Measurements from ENCODE around the gene SHMT1.
A peak's percentile ranks its signal among the peaks of the same experiment; 100 is the strongest.

Gene SHMT1

DNA sequence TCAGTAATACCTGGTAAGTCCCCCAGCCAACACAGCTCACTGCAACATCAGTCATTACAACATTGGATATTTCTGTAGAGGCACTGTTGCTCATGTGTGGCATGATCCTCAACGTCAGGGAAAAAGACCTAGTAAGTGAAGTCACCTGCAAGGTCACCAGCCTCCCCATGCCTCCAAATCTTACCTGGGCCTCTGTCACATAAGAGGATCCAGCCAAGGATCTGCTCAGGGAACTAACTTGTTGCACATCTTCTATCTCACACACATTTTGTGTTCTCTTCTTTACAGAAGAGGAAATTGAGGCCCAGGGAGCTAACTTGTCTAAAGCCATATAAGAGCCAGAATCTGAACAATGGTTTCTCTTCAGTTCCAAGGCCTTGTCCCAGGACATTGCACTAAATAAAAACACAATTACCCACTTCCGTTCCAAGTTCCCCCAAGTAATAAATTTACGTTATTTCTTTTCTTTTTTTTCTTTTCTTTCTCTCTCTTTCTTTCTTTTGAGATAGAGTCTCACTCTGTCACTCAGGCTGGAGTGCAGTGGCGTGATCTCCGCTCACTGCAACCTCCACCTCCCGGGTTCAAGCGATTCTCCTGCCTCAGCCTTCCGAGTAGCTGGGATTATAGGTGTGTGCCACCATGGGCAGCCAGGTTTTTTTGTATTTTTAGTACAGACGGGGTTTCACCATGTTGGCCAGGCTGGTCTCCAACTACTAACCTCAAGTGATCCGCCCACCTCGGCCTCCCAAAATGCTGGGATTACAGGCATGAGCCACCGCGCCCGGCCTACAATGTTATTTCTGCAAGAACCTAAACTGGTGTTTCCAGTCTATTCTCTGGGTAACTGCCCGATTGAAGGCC lies 1.3 kb downstream of the SHMT1 start:
- Histone ChIP-seq H3K4me1 (ENCODE audit: control insufficient read depth in 1 of 2, insufficient read depth in 1 of 2, low read depth in 1 of 2, low read length in 1 of 2) (peaks cover 11 to 18% of the 10 kb centered on the region in 2 experiments), H3K9me3 (no peaks in the 10 kb centered on the region), H3K36me3 (no peaks in the 10 kb centered on the region), H3K27me3 (no peaks in the 10 kb centered on the region), H3K27ac (no peak overlapping the region), H3K4me3 (ENCODE audit: low read depth in 1 of 2, low read length in 1 of 2) (peak overlapping the region in 1 of 2 experiments; percentile 80)
- TF ChIP-seq, protein P1, sequence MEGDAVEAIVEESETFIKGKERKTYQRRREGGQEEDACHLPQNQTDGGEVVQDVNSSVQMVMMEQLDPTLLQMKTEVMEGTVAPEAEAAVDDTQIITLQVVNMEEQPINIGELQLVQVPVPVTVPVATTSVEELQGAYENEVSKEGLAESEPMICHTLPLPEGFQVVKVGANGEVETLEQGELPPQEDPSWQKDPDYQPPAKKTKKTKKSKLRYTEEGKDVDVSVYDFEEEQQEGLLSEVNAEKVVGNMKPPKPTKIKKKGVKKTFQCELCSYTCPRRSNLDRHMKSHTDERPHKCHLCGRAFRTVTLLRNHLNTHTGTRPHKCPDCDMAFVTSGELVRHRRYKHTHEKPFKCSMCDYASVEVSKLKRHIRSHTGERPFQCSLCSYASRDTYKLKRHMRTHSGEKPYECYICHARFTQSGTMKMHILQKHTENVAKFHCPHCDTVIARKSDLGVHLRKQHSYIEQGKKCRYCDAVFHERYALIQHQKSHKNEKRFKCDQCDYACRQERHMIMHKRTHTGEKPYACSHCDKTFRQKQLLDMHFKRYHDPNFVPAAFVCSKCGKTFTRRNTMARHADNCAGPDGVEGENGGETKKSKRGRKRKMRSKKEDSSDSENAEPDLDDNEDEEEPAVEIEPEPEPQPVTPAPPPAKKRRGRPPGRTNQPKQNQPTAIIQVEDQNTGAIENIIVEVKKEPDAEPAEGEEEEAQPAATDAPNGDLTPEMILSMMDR (IDR thresholded peaks at IDR 0.05): no peak

DNA sequence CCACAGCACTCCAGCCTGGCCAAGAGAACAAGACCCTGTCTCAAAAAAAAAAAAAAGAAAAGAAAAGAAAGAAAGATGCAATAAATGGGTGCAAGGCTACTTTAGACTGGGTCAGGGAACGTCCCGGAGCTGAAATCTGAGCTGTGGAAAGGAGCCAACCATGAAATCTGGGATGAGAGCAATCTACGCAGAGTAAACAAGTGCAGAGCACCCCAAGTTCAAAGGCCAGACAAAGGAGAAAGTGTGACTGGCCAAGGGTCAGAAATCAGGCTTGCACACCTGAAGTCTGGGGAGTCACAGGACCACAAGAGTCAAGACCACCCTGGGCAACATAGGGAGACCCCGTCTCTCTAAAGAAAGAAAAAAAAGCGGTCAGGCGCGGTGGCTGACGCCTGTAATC lies 2.8 kb downstream of the SHMT1 start:
- no peaks in the 10 kb centered on the region for H3K36me3 ChIP-seq
- TF ChIP-seq, protein P1 (IDR thresholded peaks at IDR 0.05): no peak
- H3K9me3 ChIP-seq: no peaks in the 10 kb centered on the region
- H3K4me3 ChIP-seq (ENCODE audit: low read depth in 1 of 2, low read length in 1 of 2): no peak overlapping the region
- no peaks in the 10 kb centered on the region for H3K27me3 ChIP-seq
- H3K27ac ChIP-seq: no peak overlapping the region
- peaks cover 20 to 26% of the 10 kb centered on the region in 2 experiments for H3K4me1 ChIP-seq (ENCODE audit: control insufficient read depth in 1 of 2, insufficient read depth in 1 of 2, low read depth in 1 of 2, low read length in 1 of 2)

DNA sequence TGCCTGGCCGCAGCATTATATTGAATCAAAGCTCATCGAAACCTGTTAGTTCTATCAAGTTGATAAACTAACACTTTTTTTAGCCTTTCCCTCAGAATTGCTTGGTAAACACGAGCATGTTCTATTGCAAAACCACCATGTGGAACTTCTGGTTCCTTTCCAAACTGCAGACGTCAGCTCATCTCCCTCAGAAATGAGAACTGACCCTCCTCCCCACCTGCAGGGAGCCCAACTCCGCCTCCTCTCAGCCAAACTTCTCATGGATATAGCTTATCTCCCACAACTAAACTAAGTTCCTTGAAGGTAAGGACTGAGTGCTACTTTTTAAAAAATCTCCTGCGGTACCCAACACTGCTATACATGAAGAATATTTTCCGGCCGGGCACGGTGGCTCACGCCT lies 6.7 kb downstream of the SHMT1 start:
- Histone ChIP-seq H3K9me3 (no peaks in the 10 kb centered on the region), H3K4me3 (ENCODE audit: low read depth in 1 of 2, low read length in 1 of 2) (no peak overlapping the region), H3K27me3 (no peaks in the 10 kb centered on the region), H3K4me1 (ENCODE audit: control insufficient read depth in 1 of 2, insufficient read depth in 1 of 2, low read depth in 1 of 2, low read length in 1 of 2) (peaks cover 8 to 10% of the 10 kb centered on the region in 2 experiments), H3K36me3 (peaks cover 15% of the 10 kb centered on the region), H3K27ac (peak overlapping the region; percentile 81)
- TF ChIP-seq, protein P1 (IDR thresholded peaks at IDR 0.05): no peak

DNA sequence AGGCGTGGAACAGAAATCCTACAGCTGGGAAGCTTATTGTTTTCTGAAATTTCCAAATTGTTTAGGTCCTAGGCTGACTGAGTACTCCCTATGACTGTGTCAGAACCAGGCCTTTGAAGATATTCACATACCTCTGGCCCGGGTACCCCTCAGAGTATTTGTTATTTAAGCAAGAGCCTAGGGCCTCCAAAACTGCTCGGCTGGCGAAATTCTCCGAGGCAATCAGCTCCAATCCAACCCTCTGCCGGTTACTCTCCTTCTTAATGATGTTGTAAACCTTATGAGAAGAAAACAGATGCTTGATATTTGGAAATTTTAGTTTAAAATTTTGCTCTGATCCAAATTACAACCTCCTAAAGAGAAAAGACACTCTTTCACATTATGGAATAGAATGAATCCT lies 9.8 kb downstream of the SHMT1 start:
- Histone ChIP-seq H3K36me3 (peaks cover 20% of the 10 kb centered on the region), H3K9me3 (no peaks in the 10 kb centered on the region), H3K27me3 (no peaks in the 10 kb centered on the region), H3K4me1 (ENCODE audit: control insufficient read depth in 1 of 2, insufficient read depth in 1 of 2, low read depth in 1 of 2, low read length in 1 of 2) (peaks cover 8 to 10% of the 10 kb centered on the region in 2 experiments), H3K4me3 (ENCODE audit: low read depth in 1 of 2, low read length in 1 of 2) (no peak overlapping the region), H3K27ac (no peak overlapping the region)
- TF ChIP-seq, protein P1 (IDR thresholded peaks at IDR 0.05): no peak

DNA sequence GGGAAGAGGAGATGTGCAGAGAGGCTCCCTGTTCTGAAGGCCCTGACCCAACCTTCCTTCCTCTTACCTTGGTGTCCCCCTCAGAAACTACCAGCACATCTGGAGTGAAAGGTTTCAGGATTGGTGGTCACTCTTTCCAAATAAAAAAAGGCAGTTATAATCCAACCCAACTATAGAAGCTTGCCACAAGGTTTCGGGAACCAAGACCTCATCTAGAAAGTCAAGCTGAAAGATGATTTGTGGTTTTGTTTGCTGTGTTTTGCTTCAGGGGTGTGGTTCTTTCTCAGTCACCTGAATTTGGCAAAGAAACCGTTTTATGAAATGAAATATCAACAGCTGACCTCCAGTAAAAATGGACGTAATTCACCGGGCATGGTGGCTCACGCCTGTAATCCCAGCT lies 19.3 kb downstream of the SHMT1 start:
- H3K9me3 ChIP-seq: no peaks in the 10 kb centered on the region
- H3K4me1 ChIP-seq (ENCODE audit: control insufficient read depth in 1 of 2, insufficient read depth in 1 of 2, low read depth in 1 of 2, low read length in 1 of 2): no peaks in the 10 kb centered on the region
- no peaks in the 10 kb centered on the region for H3K27me3 ChIP-seq
- no peak overlapping the region for H3K4me3 ChIP-seq (ENCODE audit: low read depth in 1 of 2, low read length in 1 of 2)
- H3K27ac ChIP-seq: no peak overlapping the region
- peaks cover 31% of the 10 kb centered on the region for H3K36me3 ChIP-seq
- TF ChIP-seq, protein P1 (IDR thresholded peaks at IDR 0.05): no peak

All from neutrophil (primary cell).